SK-N-DZ (cell line): ENCODE measurements around the gene ANKRD36B.
A peak's percentile ranks its signal among the peaks of the same experiment; 100 is the strongest.
"Not testable (repeated sequence)": the region's sequence is repeated elsewhere in the genome, so short reads cannot be mapped to it uniquely, and the experiment has no call there.

Experiments
- DNase-seq: peaks from one replicate; pipeline ENCODE4 v3.0.0-alpha.2; 2015; ENCODE audit warnings: low spot score

The ANKRD36B gene

GRCh38 chr2:97550498-97550897, 39.2 kb downstream of the ANKRD36B start:
- DNase-seq = not testable (repeated sequence)

DNA sequence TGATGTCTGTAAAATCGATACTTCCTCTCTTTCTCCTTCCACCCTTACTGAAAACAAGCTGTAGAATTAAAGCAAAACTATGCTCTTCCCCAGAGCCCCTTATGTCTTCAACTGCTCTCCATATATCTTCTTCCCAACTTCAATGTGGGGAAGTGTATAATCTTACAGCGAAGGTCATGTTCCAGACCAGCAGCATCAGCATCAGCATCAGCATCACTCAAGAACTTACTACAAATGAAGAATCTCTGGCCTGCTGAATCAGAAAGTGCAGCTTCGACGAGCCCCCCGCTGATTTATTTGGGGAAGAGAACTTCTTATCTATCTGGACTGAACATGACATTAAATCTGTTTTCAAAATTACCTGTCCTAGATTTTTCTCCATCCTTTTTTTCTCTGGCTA, 40.6 kb downstream of the ANKRD36B start:
- DNase-seq = not testable (repeated sequence)

GRCh38 chr2:97548536-97548935, 41.1 kb downstream of the ANKRD36B start:
- DNase-seq = not testable (repeated sequence)

GRCh38 chr2:97546711-97547110, 43.0 kb downstream of the ANKRD36B start:
- DNase-seq = no peak

DNA sequence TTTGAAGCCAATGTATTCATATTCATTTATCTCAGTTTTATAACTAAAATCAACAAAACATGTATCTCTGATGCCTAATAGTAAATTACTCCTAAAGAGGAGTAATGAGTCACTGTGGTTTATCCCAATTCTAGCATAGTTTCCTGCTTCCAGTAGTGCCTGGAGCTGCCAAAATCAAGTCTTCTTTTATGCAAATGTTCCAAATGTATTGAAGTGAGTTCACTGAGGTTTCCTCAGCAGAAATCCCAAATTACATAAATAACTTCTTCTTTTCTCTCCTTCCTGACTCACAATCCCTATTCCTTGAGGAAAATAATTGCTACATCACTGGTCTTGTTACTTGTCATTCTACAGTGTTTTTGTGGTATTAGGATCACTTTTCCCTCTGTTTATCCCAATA, 44.8 kb downstream of the ANKRD36B start:
- DNase-seq = not testable (repeated sequence)

DNA sequence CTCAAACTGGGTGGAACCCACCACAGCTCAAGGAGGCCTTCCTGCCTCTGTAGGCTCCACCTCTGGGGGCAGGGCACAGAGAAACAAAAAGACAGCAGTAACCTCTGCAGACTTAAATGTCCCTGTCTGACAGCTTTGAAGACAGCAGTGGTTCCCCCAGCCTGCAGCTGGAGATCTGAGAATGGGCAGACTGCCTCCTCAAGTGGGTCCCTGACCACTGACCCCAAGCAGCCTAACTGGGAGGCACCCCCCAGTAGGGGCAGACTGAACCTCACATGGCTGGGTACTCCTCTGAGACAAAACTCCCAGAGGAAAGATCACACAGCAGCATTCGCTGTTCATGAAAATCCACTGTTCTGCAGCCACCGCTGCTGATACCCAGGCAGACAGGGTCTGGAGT, 63.8 kb downstream of the ANKRD36B start:
- DNase-seq = not testable (repeated sequence)

GRCh38 chr2:97523816-97524215, 65.9 kb downstream of the ANKRD36B start:
- DNase-seq = not testable (repeated sequence)

- not testable (repeated sequence) for DNase-seq
These were observed 66.6 kb downstream of the ANKRD36B start for GRCh38 chr2:97522916-97523555.

DNA sequence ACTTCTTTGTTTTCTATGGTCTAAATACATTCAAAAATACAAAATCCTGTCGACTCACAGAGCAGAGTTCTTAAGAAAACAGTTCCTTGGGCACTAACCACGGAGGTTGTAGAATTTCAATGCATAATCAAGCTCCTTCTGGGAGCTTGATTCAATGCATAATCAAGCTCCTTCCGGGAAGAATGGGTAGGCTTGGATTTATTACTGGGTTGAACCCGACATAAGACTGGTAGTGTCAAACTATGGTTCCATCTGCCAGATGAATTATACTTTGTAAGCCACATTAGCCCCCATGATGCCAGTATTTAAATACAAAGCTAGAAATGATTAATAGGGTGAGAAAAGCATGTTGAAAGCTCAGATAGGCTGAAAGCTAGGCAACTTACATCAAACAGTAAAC, 94.0 kb downstream of the ANKRD36B start:
- DNase-seq = not testable (repeated sequence)

DNA sequence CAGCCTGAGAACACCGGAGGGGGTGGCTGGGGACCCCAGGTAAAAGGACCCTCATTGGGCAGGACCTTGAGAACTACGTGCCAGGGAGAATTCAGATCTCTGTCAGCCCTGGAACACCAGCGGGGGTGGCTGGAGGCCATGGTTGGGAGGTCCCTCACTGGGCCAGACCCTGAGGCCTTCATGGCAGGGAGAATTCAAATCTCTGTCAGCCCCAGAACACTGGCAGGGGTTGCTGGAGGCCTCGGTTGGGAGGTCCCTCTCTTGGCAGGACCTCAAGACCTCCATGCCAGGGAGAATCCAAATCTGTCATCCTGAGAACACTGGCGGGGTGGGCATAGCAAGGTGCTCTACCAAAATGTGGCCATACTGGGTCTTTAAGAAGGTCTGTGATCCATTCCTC, 99.5 kb downstream of the ANKRD36B start:
- DNase-seq = peak; percentile 2
